Loucy (cell line): ENCODE measurements around the gene ACER3.
A peak's percentile ranks its signal among the peaks of the same experiment; 100 is the strongest.

Experiments
- H2AFZ ChIP-seq: fragments of 200-600 bp; sonication (generic); 2 replicates; pipeline ENCODE4 v1.6.0; 2016; ENCODE audit warnings: antibody characterized with exemption, mild to moderate bottlenecking, low read length, moderate library complexity
- H3F3A ChIP-seq: fragments of 200-600 bp; 2 replicates; pipeline ENCODE4 v1.6.0; 2016; ENCODE audit warnings: antibody characterized with exemption, low read depth, mild to moderate bottlenecking
- H3K27me3 ChIP-seq: fragments of 200-600 bp; sonication (generic); 2 replicates; pipeline ENCODE4 v1.6.1; 2014; ENCODE audit warnings: low read length, mild to moderate bottlenecking; ENCODE audit not compliant: insufficient read depth, poor library complexity, severe bottlenecking
- H3K36me3 ChIP-seq: fragments of 200-600 bp; sonication (generic); 2 replicates; pipeline ENCODE4 v1.6.1; 2016; ENCODE audit warnings: low read length; ENCODE audit not compliant: insufficient read depth
- H3K4me1 ChIP-seq: fragments of 200-600 bp; sonication (generic); 2 replicates; pipeline ENCODE4 v1.5.1; 2014; ENCODE audit warnings: low read length, mild to moderate bottlenecking; ENCODE audit not compliant: insufficient read depth, poor library complexity, severe bottlenecking
- H3K4me2 ChIP-seq: fragments of 200-600 bp; sonication (generic); 2 replicates; pipeline ENCODE4 v1.6.0; 2014; ENCODE audit warnings: antibody characterized with exemption, low read length, low read depth, mild to moderate bottlenecking; ENCODE audit not compliant: poor library complexity, severe bottlenecking
- H3K4me3 ChIP-seq: fragments of 200-600 bp; sonication (generic); 2 replicates; pipeline ENCODE4 v1.5.1; 2014; ENCODE audit warnings: low read length, mild to moderate bottlenecking, mixed read lengths; ENCODE audit not compliant: poor library complexity, severe bottlenecking
- H3K79me2 ChIP-seq: fragments of 200-600 bp; sonication (generic); 2 replicates; pipeline ENCODE4 v1.6.1; 2014; ENCODE audit warnings: low read length; ENCODE audit not compliant: insufficient read depth
- H3K9ac ChIP-seq: fragments of 200-600 bp; sonication (generic); 2 replicates; pipeline ENCODE4 v1.6.0; 2014; ENCODE audit warnings: mild to moderate bottlenecking, low read depth, low read length, moderate library complexity; ENCODE audit not compliant: poor library complexity, severe bottlenecking
- H3K9me2 ChIP-seq: fragments of 200-600 bp; sonication (generic); replicated peaks from 2 replicates; pipeline ENCODE4 v1.6.1; 2016; ENCODE audit warnings: low read depth, low read length, mixed read lengths
- H3K9me3 ChIP-seq: fragments of 200-600 bp; sonication (generic); 2 replicates; pipeline ENCODE4 v1.6.1; 2014; ENCODE audit warnings: mild to moderate bottlenecking, antibody characterized with exemption, low read length, low read depth; ENCODE audit not compliant: insufficient read depth
- H4K20me1 ChIP-seq: fragments of 200-600 bp; sonication (generic); 2 replicates; pipeline ENCODE4 v1.6.0; 2014; ENCODE audit warnings: antibody characterized with exemption, low read length, mild to moderate bottlenecking; ENCODE audit not compliant: insufficient read depth, poor library complexity, severe bottlenecking
- CTCF ChIP-seq: fragments of 200-600 bp; sonication (generic); conservative IDR thresholded peaks from 2 replicates; pipeline ENCODE4 v1.5.1; 2014; ENCODE audit warnings: mild to moderate bottlenecking, antibody characterized with exemption, low read length
- EZH2phosphoT487 ChIP-seq: fragments of 200-600 bp; IDR thresholded peaks from 2 replicates; pipeline ENCODE4 v1.6.1; 2018; ENCODE audit warnings: antibody characterized with exemption, mild to moderate bottlenecking, moderate library complexity, borderline replicate concordance

The ACER3 gene

GRCh38 chr11:77068457-77069335, 208.0 kb downstream of the ACER3 start:
- Histone ChIP-seq H3K27me3 (no peaks in the 10 kb centered on the region), H3K79me2 (peaks cover 31% of the 10 kb centered on the region), H3F3A (no peaks in the 10 kb centered on the region), H3K9me2 (no peaks in the 10 kb centered on the region), H3K4me3 (peak overlapping the region; percentile 87), H2AFZ (no peak overlapping the region), H3K9me3 (no peaks in the 10 kb centered on the region), H4K20me1 (peaks cover 7% of the 10 kb centered on the region), H3K4me2 (peak overlapping the region; percentile 92), H3K4me1 (peaks cover 67% of the 10 kb centered on the region), H3K36me3 (no peaks in the 10 kb centered on the region), H3K9ac (peak overlapping the region; percentile 75)
- TF ChIP-seq EZH2phosphoT487 (no peak), CTCF (no peak)

DNA sequence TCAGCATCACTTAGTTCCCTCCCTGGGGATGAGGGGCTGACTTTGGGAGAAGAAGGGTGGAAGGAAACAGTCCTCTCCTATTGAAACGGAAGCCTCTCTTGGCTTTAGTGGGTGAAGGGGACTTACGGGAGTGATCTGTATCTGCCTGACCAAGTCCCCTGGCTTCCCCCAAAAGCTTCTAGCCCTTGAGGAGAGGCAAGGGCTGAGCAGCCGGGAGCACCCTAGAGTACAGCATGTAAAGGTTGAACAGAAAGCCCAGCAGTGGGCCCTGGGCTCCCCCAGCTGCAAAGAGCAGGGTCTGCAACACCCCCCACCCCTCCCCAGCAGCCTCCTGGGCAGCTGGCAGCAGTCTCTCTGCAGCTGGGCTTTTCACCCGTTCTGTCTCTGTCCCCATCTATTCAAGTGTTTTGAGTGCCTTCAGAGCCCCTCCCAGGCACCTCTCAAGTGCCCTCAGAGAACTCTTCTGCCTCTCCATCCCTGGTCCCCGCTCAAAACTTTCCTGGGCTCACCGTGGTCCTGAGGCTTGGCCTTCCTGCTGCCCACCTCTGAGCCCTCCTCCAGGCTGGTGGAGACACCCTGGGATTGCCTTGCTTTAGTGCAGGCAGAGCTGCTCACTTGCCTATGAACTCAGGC, 208.7 kb downstream of the ACER3 start:
- Histone ChIP-seq H3K4me1 (peaks cover 75% of the 10 kb centered on the region), H3K9ac (peak overlapping the region; percentile 75), H3K9me2 (no peaks in the 10 kb centered on the region), H3K4me3 (peak overlapping the region; percentile 11), H3K9me3 (no peaks in the 10 kb centered on the region), H3K36me3 (no peaks in the 10 kb centered on the region), H3K79me2 (peaks cover 39% of the 10 kb centered on the region), H3K4me2 (peak overlapping the region; percentile 92), H4K20me1 (peaks cover 7% of the 10 kb centered on the region), H2AFZ (no peak overlapping the region), H3F3A (no peaks in the 10 kb centered on the region), H3K27me3 (no peaks in the 10 kb centered on the region)
- no peak for TF ChIP-seq EZH2phosphoT487
- no peak for TF ChIP-seq CTCF

DNA sequence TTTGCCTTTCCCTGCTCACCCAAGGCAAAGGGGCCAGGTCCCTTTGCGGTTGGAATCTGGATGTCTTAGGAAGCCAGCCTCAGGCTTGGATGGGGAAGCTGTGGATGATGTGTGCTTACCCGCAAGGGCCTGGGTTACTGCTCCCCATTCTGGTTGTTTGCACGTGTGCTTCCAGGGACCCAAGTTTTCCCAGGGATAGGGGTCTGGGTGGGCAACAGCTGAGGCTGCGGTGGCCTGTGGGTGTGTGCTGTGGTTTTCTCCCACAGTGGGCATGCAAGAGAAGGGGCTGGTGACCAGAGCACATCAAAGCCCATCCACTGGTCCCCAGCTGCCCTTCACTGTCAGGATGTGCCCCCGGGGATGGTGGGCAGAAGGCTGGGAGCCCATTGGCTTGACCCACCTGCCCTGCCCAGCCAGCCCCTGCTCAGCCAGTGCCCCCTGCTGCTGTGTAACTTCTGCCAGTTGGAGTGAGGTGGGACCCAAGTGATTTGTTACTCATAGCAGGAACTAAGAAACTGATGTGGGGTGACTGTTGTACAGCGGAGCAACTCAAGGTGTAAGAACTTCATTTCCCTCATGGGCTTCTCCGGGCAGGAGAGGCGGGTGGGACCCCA, 209.4 kb downstream of the ACER3 start:
- Histone ChIP-seq H3K36me3 (no peaks in the 10 kb centered on the region), H3K79me2 (peaks cover 44% of the 10 kb centered on the region), H3F3A (no peaks in the 10 kb centered on the region), H3K9me2 (no peaks in the 10 kb centered on the region), H3K4me1 (peaks cover 81% of the 10 kb centered on the region), H3K4me3 (peak overlapping the region; percentile 11), H3K9ac (no peak overlapping the region), H3K4me2 (peak overlapping the region; percentile 92), H2AFZ (no peak overlapping the region), H3K9me3 (no peaks in the 10 kb centered on the region), H4K20me1 (peaks cover 7% of the 10 kb centered on the region), H3K27me3 (no peaks in the 10 kb centered on the region)
- TF ChIP-seq CTCF (no peak), EZH2phosphoT487 (no peak)
